Central memory CD4-positive, alpha-beta T cell (primary cell): Measurements from ENCODE around the gene DCP1A.
"Not testable (repeated sequence)": the region's sequence is repeated elsewhere in the genome, so short reads cannot be mapped to it uniquely, and the experiment has no call there.

ENCODE experiments used
- DNase-seq: peaks from one replicate; pipeline ENCODE4 v3.0.0; 2022

The DCP1A gene

GRCh38 chr3:53327986-53328385 lies 19.4 kb downstream of the DCP1A start:
- DNase-seq = not testable (repeated sequence)

- DNase-seq = no peak
These were observed 23.2 kb downstream of the DCP1A start for GRCh38 chr3:53324105-53324504.

GRCh38 chr3:53320697-53321096 lies 26.6 kb downstream of the DCP1A start:
- no peak for DNase-seq

GRCh38 chr3:53318522-53318921 lies 28.8 kb downstream of the DCP1A start:
- no peak for DNase-seq

- no peak for DNase-seq
These were observed 34.5 kb downstream of the DCP1A start for GRCh38 chr3:53312832-53313231.

GRCh38 chr3:53311882-53312281 lies 35.5 kb downstream of the DCP1A start:
- no peak for DNase-seq

- no peak for DNase-seq
These were observed 43.4 kb downstream of the DCP1A start for GRCh38 chr3:53303957-53304356.

GRCh38 chr3:53303549-53303948 lies 43.8 kb downstream of the DCP1A start:
- no peak for DNase-seq

GRCh38 chr3:53300826-53301225 lies 46.5 kb downstream of the DCP1A start:
- DNase-seq = no peak

GRCh38 chr3:53299611-53300023 lies 47.7 kb downstream of the DCP1A start:
- DNase-seq = peak; percentile 36

- DNase-seq = no peak
These were observed 51.9 kb downstream of the DCP1A start for GRCh38 chr3:53295410-53295809.

- no peak for DNase-seq
These were observed 53.5 kb downstream of the DCP1A start for GRCh38 chr3:53293867-53294266.

GRCh38 chr3:53288214-53288613 lies 59.1 kb downstream of the DCP1A start:
- DNase-seq = no peak

GRCh38 chr3:53287131-53287629 lies 60.2 kb downstream of the DCP1A start:
- DNase-seq = no peak

- no peak for DNase-seq
These were observed 60.6 kb downstream of the DCP1A start for GRCh38 chr3:53286727-53287126.

- no peak for DNase-seq
These were observed 64.8 kb downstream of the DCP1A start for GRCh38 chr3:53282581-53282980.

GRCh38 chr3:53278667-53279066 lies 68.7 kb downstream of the DCP1A start:
- DNase-seq = no peak

- DNase-seq = no peak
These were observed 72.3 kb downstream of the DCP1A start for GRCh38 chr3:53274938-53275605.

- no peak for DNase-seq
These were observed 74.1 kb downstream of the DCP1A start for GRCh38 chr3:53273146-53273670.

- DNase-seq = no peak
These were observed 77.2 kb downstream of the DCP1A start for GRCh38 chr3:53269888-53270880.

- DNase-seq = not testable (repeated sequence)
These were observed 78.2 kb downstream of the DCP1A start for GRCh38 chr3:53269193-53269592.

GRCh38 chr3:53267766-53268165 lies 79.6 kb downstream of the DCP1A start:
- no peak for DNase-seq

GRCh38 chr3:53264718-53265117 lies 82.6 kb downstream of the DCP1A start:
- no peak for DNase-seq

GRCh38 chr3:53263907-53264306 lies 83.4 kb downstream of the DCP1A start:
- DNase-seq = no peak
